H9 (cell line): ENCODE data around the gene BTBD17. TPM values are rescaled to one million over a fixed set of nuclear protein-coding genes. Genes with fewer than 3 reads are reported as not detected.

Experiments used
- DNase-seq: peaks from one replicate; pipeline ENCODE4 v3.0.0-alpha.2; 2017
- H2AFZ ChIP-seq: one replicate; pipeline ENCODE4 v1.6.1; 2013; ENCODE audit warnings: mild to moderate bottlenecking, low read length, control low read depth, moderate library complexity
- H2AK5ac ChIP-seq: 2 replicates; pipeline ENCODE4 v1.6.1; 2013; ENCODE audit warnings: low read length, control low read depth, mixed read lengths; ENCODE audit not compliant: insufficient read length
- H2BK120ac ChIP-seq: one replicate; pipeline ENCODE4 v1.6.1; 2013; ENCODE audit warnings: low read depth, mild to moderate bottlenecking, low read length, control low read depth, inconsistent platforms; ENCODE audit not compliant: poor library complexity, severe bottlenecking
- H2BK12ac ChIP-seq: 2 replicates; pipeline ENCODE4 v1.6.1; 2013; ENCODE audit warnings: low read length, control low read depth, mixed read lengths, low read depth; ENCODE audit not compliant: insufficient read length
- H2BK15ac ChIP-seq: 2 replicates; pipeline ENCODE4 v1.6.1; 2013; ENCODE audit warnings: low read depth, low read length, control low read depth
- H2BK20ac ChIP-seq: one replicate; pipeline ENCODE4 v1.6.1; 2013; ENCODE audit warnings: low read depth, mild to moderate bottlenecking, low read length, control low read depth, inconsistent platforms; ENCODE audit not compliant: poor library complexity, severe bottlenecking
- H2BK5ac ChIP-seq: 2 replicates; pipeline ENCODE4 v1.6.1; 2013; ENCODE audit warnings: low read length, control low read depth, mixed read lengths; ENCODE audit not compliant: insufficient read length
- H3K14ac ChIP-seq: 2 replicates; pipeline ENCODE4 v1.6.1; 2013; ENCODE audit warnings: low read length, control low read depth; ENCODE audit not compliant: insufficient read depth
- H3K18ac ChIP-seq: 2 replicates; pipeline ENCODE4 v1.6.1; 2013; ENCODE audit warnings: low read depth, mild to moderate bottlenecking, mixed read lengths, low read length, control low read depth; ENCODE audit not compliant: insufficient read length
- H3K23ac ChIP-seq: 2 replicates; pipeline ENCODE4 v1.6.1; 2013; ENCODE audit warnings: low read length, control low read depth, mixed read lengths, low read depth; ENCODE audit not compliant: insufficient read length
- H3K23me2 ChIP-seq: 2 replicates; pipeline ENCODE4 v1.6.1; 2013; ENCODE audit warnings: low read depth, mild to moderate bottlenecking, mixed read lengths, low read length, control low read depth; ENCODE audit not compliant: insufficient read length, poor library complexity, severe bottlenecking
- H3K27ac ChIP-seq: 2 replicates; pipeline ENCODE4 v1.5.1; 2013; ENCODE audit warnings: low read length, control low read depth, mixed read lengths, low read depth; ENCODE audit not compliant: insufficient read length
- H3K27me3 ChIP-seq: 2 replicates; pipeline ENCODE4 v1.6.1; 2013; ENCODE audit warnings: low read length, control low read depth, inconsistent platforms; ENCODE audit not compliant: insufficient read depth
- H3K4ac ChIP-seq: 2 replicates; pipeline ENCODE4 v1.6.1; 2013; ENCODE audit warnings: low read depth, mild to moderate bottlenecking, control low read depth, inconsistent platforms, low read length, moderate library complexity
- H3K4me1 ChIP-seq: 2 replicates; pipeline ENCODE4 v1.6.1; 2013; ENCODE audit warnings: low read length, control low read depth, inconsistent platforms; ENCODE audit not compliant: insufficient read depth
- H3K4me2 ChIP-seq: 2 replicates; pipeline ENCODE4 v1.6.1; 2013; ENCODE audit warnings: low read length, control low read depth, mixed read lengths; ENCODE audit not compliant: insufficient read length, insufficient read depth
- H3K56ac ChIP-seq: 2 replicates; pipeline ENCODE4 v1.6.1; 2013; ENCODE audit warnings: low read depth, mild to moderate bottlenecking, mixed read lengths, low read length, control low read depth; ENCODE audit not compliant: insufficient read length
- H3K79me1 ChIP-seq: 2 replicates; pipeline ENCODE4 v1.6.1; 2013; ENCODE audit warnings: low read depth, mild to moderate bottlenecking, moderate library complexity, low read length, control low read depth, inconsistent platforms; ENCODE audit not compliant: insufficient read depth, poor library complexity, severe bottlenecking
- H3K79me2 ChIP-seq: 2 replicates; pipeline ENCODE4 v1.6.1; 2013; ENCODE audit warnings: low read length, control low read depth, inconsistent platforms; ENCODE audit not compliant: insufficient read depth
- H3K9ac ChIP-seq: 2 replicates; pipeline ENCODE4 v1.6.1; 2013; ENCODE audit warnings: low read length, control low read depth, mixed read lengths; ENCODE audit not compliant: insufficient read length; ENCODE audit errors: extremely low read depth
- H3K9me3 ChIP-seq: one replicate; pipeline ENCODE4 v1.6.1; 2013; ENCODE audit warnings: low read depth, low read length, inconsistent platforms; ENCODE audit not compliant: control insufficient read depth
- H3T11ph ChIP-seq: one replicate; pipeline ENCODE4 v1.6.1; 2013; ENCODE audit warnings: mild to moderate bottlenecking, low read length, control low read depth, inconsistent platforms
- H4K20me1 ChIP-seq: one replicate; pipeline ENCODE4 v1.6.1; 2013; ENCODE audit not compliant: control insufficient read depth, insufficient read length, insufficient read depth
- H4K5ac ChIP-seq: 2 replicates; pipeline ENCODE4 v1.6.1; 2013; ENCODE audit warnings: low read depth, mild to moderate bottlenecking, mixed read lengths, low read length, control low read depth; ENCODE audit not compliant: insufficient read length
- H4K8ac ChIP-seq: replicated peaks from 2 replicates; pipeline ENCODE4 v1.6.1; 2013; ENCODE audit warnings: low read length, control low read depth, mixed read lengths, low read depth; ENCODE audit not compliant: insufficient read length
- H4K91ac ChIP-seq: 2 replicates; pipeline ENCODE4 v1.6.1; 2013; ENCODE audit warnings: low read depth, mild to moderate bottlenecking, moderate library complexity, mixed read lengths, low read length, control low read depth; ENCODE audit not compliant: insufficient read length
- H3K27ac Mint-ChIP-seq, 3 experiments: 2 replicates in 2 of 3; 3 replicates in 1 of 3; pipeline ENCODE4 v1.8.0; 2020 to 2021; ENCODE audit warnings: mixed read lengths in 3 of 3, mild to moderate bottlenecking in 1 of 3, moderate library complexity in 1 of 3
- H3K27me3 Mint-ChIP-seq: 2 replicates; pipeline ENCODE4 v1.8.0; 2021; ENCODE audit warnings: low read depth, mild to moderate bottlenecking, moderate library complexity, mixed read lengths
- H3K36me3 Mint-ChIP-seq, 3 experiments: 2 replicates in 2 of 3; 3 replicates in 1 of 3; pipeline ENCODE4 v1.8.0; 2020 to 2021; ENCODE audit warnings: low read depth in 3 of 3, mixed read lengths in 3 of 3; ENCODE audit not compliant: insufficient read depth in 1 of 3
- H3K4me1 Mint-ChIP-seq, 2 experiments: 2 replicates each; pipeline ENCODE4 v1.8.0; 2020; ENCODE audit warnings: mixed read lengths in 2 of 2
- H3K4me3 Mint-ChIP-seq, 2 experiments: 2 replicates in 1 of 2; 3 replicates in 1 of 2; pipeline ENCODE4 v1.8.0; 2020 to 2021; ENCODE audit warnings: mild to moderate bottlenecking in 2 of 2, mixed read lengths in 2 of 2, moderate library complexity in 1 of 2
- H3K9me3 Mint-ChIP-seq, 2 experiments: 2 replicates in 1 of 2; 3 replicates in 1 of 2; pipeline ENCODE4 v1.8.0; 2020; ENCODE audit warnings: mild to moderate bottlenecking in 2 of 2, mixed read lengths in 2 of 2, moderate library complexity in 1 of 2
- WGBS: extraction: QIAGEN DNeasy Blood & Tissue Kit; methylation state at CpG from one replicate; pipeline ENCODE4 v1.1.7; 2013; ENCODE audit warnings: missing lambda C conversion rate, low lambda C conversion rate, mixed read lengths; ENCODE audit not compliant: insufficient read length; ENCODE audit errors: extremely low coverage; 5-methylcytosine and 5-hydroxymethylcytosine counted together
- total RNA-seq: library from RNA; stranded (reverse); gene quantifications from 2 replicates; pipeline ENCODE4 v1.2.1, GENCODE V29; 2021
- TF ChIP-seq, protein P1 (sequence below): fragments of 200-600 bp; sonication (generic); conservative IDR thresholded peaks from 3 replicates; pipeline ENCODE4 v1.8.0; 2021; ENCODE audit warnings: antibody characterized with exemption, mild to moderate bottlenecking

The BTBD17 gene
- total RNA-seq, 1 experiment from 2014 or later = 0.33 TPM

DNA sequence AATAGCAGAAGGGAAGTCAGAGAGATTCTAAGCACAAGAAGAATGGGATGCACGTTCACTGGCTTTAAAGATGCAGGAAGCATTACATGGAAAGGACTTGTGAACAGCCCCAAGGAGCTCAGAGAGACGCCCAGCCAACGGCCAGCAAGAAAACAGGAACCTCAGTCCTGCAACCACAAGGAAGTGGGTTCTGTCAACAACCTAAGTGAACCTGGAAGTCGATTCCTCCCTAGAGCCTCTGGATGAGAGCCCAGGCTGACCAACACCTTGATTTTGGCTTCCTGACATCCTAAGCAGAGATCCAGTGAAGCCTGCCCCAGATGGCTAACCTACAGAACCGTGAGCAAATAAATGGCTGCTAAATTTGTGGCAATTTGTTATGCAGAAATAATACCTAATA is 30.1 kb upstream of the BTBD17 start:
- Histone ChIP-seq H3K9ac (no peak overlapping the region), H2BK120ac (no peak overlapping the region), H3K14ac (no peak overlapping the region), H2BK15ac (no peak overlapping the region), H4K5ac (no peak overlapping the region), H3T11ph (no peak overlapping the region), H3K18ac (no peak overlapping the region), H3K4me1 (no peaks in the 10 kb centered on the region), H3K4me2 (no peak overlapping the region), H2AFZ (no peak overlapping the region), H2BK5ac (no peak overlapping the region), H2BK20ac (no peak overlapping the region), H2BK12ac (no peak overlapping the region), H3K79me2 (no peaks in the 10 kb centered on the region), H3K27me3 (no peaks in the 10 kb centered on the region), H3K56ac (no peak overlapping the region), H3K4ac (no peak overlapping the region), H3K9me3 (no peaks in the 10 kb centered on the region), H4K91ac (no peak overlapping the region), H3K23ac (no peak overlapping the region), H3K23me2 (peaks cover 2% of the 10 kb centered on the region), H4K20me1 (no peaks in the 10 kb centered on the region), H3K27ac (no peak overlapping the region), H4K8ac (no peak overlapping the region), H2AK5ac (no peak overlapping the region), H3K79me1 (no peaks in the 10 kb centered on the region)
- no peak overlapping the region for H3K4me3 Mint-ChIP-seq
- H3K36me3 Mint-ChIP-seq = no peaks in the 10 kb centered on the region; a peak in 1 of 7 replicates
- no CpG with 5 or more reads among the region's 5 CpGs for WGBS
- peaks cover 0 to 4% of the 10 kb centered on the region in 2 experiments; a peak in 1 of 5 replicates for H3K9me3 Mint-ChIP-seq
- H3K27ac Mint-ChIP-seq = no peak overlapping the region
- peaks cover 22 to 44% of the 10 kb centered on the region in 2 experiments for H3K4me1 Mint-ChIP-seq
- H3K27me3 Mint-ChIP-seq = peaks cover 15% of the 10 kb centered on the region
- no peak for DNase-seq
- TF ChIP-seq, protein P1, sequence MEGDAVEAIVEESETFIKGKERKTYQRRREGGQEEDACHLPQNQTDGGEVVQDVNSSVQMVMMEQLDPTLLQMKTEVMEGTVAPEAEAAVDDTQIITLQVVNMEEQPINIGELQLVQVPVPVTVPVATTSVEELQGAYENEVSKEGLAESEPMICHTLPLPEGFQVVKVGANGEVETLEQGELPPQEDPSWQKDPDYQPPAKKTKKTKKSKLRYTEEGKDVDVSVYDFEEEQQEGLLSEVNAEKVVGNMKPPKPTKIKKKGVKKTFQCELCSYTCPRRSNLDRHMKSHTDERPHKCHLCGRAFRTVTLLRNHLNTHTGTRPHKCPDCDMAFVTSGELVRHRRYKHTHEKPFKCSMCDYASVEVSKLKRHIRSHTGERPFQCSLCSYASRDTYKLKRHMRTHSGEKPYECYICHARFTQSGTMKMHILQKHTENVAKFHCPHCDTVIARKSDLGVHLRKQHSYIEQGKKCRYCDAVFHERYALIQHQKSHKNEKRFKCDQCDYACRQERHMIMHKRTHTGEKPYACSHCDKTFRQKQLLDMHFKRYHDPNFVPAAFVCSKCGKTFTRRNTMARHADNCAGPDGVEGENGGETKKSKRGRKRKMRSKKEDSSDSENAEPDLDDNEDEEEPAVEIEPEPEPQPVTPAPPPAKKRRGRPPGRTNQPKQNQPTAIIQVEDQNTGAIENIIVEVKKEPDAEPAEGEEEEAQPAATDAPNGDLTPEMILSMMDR = no peak
